ENCODE results near the gene ZNF280B. TPM values are rescaled to one million over a fixed set of nuclear protein-coding genes. Genes with fewer than 3 reads are reported as not detected.

ZNF280B gene
- total and polyA plus RNA-seq, 12 donors = 0.01 to 2.7 (median 0.80) TPM

- ATAC-seq (no peak), DNase-seq (no peak)
- no peak overlapping the region for H3K27ac ChIP-seq
- H3K27me3 ChIP-seq = peaks cover 0 to 69% (median 50%) of the 10 kb centered on the region in 7 donors
- no peaks in the 10 kb centered on the region for H3K36me3 ChIP-seq
- TF ChIP-seq CTCF (IDR thresholded peaks at IDR 0.05) = no peak
- H3K4me1 ChIP-seq = no peaks in the 10 kb centered on the region
- H3K4me3 ChIP-seq = no peak overlapping the region
- peaks cover 0 to 40% (median 26%) of the 10 kb centered on the region in 11 donors for H3K9me3 ChIP-seq
- intact Hi-C loops (cut with DNase I) = loop anchor here in 6 of 10 donors (5.0 to 10.0 kb wide), 5 partner anchors 123 to 663 kb away; no protein-coding TSS in a partner anchor
- 71 to 75% methylated on average over 7 of the region's 7 CpGs for WGBS, 2 donors
Measured at GRCh38 chr22:22461583-22461982, 47.0 kb downstream of the ZNF280B start.

GRCh38 chr22:22461111-22461510, 47.4 kb downstream of the ZNF280B start:
- peaks cover 0 to 41% (median 26%) of the 10 kb centered on the region in 11 donors for H3K9me3 ChIP-seq
- no peak overlapping the region for H3K27ac ChIP-seq
- no peaks in the 10 kb centered on the region for H3K4me1 ChIP-seq
- intact Hi-C loops (cut with DNase I) = loop anchor here in 6 of 10 donors (5.0 to 10.0 kb wide), 5 partner anchors 124 to 664 kb away; no protein-coding TSS in a partner anchor
- WGBS, 2 donors = 71 to 75% methylated on average over 1 of the region's 1 CpG
- no peak for ATAC-seq
- no peak overlapping the region for H3K4me3 ChIP-seq
- no peaks in the 10 kb centered on the region for H3K36me3 ChIP-seq
- DNase-seq = no peak
- TF ChIP-seq CTCF (IDR thresholded peaks at IDR 0.05) = peak in 1 of 9 donors; percentile 1
- peaks cover 0 to 71% (median 50%) of the 10 kb centered on the region in 7 donors for H3K27me3 ChIP-seq

- peak in 4 of 9 donors; percentile 17 to 40 (median 22) for TF ChIP-seq CTCF (IDR thresholded peaks at IDR 0.05)
- Histone ChIP-seq H3K4me1 (no peaks in the 10 kb centered on the region), H3K27ac (no peak overlapping the region), H3K9me3 (peaks cover 0 to 41% (median 26%) of the 10 kb centered on the region in 11 donors), H3K36me3 (no peaks in the 10 kb centered on the region), H3K4me3 (no peak overlapping the region), H3K27me3 (peaks cover 0 to 71% (median 46%) of the 10 kb centered on the region in 7 donors)
- DNase-seq (no peak), ATAC-seq (no peak)
- intact Hi-C loops (cut with DNase I) = loop anchor here in 6 of 10 donors (5.0 to 10.0 kb wide), 5 partner anchors 124 to 664 kb away; no protein-coding TSS in a partner anchor
Measured at GRCh38 chr22:22460635-22461034, 47.9 kb downstream of the ZNF280B start.

GRCh38 chr22:22460060-22460459, 48.5 kb downstream of the ZNF280B start:
- Histone ChIP-seq H3K27ac (no peak overlapping the region), H3K4me3 (no peak overlapping the region), H3K9me3 (peaks cover 0 to 41% (median 26%) of the 10 kb centered on the region in 11 donors), H3K4me1 (no peaks in the 10 kb centered on the region), H3K27me3 (peaks cover 0 to 71% (median 46%) of the 10 kb centered on the region in 7 donors), H3K36me3 (no peaks in the 10 kb centered on the region)
- TF ChIP-seq CTCF (IDR thresholded peaks at IDR 0.05) = no peak
- 70 to 85% methylated on average over 2 of the region's 2 CpGs for WGBS, 2 donors
- no peak for DNase-seq
- intact Hi-C loops (cut with DNase I) = loop anchor here in 6 of 10 donors (5.0 to 10.0 kb wide), 5 partner anchors 125 to 665 kb away; no protein-coding TSS in a partner anchor
- ATAC-seq = no peak
